SK-N-SH treated with all-trans-retinoic acid at 6 μM for 48 hours (cell line): ENCODE measurements around the gene PIP4K2B.

ENCODE experiments used
- ATAC-seq: fragments of 200-7000 bp; cut with Tn5 transposase; 3 replicates; pipeline ENCODE4 v1.9.1; 2020; ENCODE audit warnings: mild to moderate bottlenecking, moderate library complexity
- ARNTL ChIP-seq: fragments of 450-650 bp; formaldehyde crosslinking; IDR thresholded peaks from 2 replicates; pipeline ENCODE4 v1.5.0; 2020; ENCODE audit warnings: low read depth, mild to moderate bottlenecking, moderate library complexity, borderline replicate concordance
- BACH2 ChIP-seq: fragments of 250-450 bp; sonication (Bioruptor Pico); IDR thresholded peaks from 2 replicates; pipeline ENCODE4 v1.9.0; 2021; ENCODE audit warnings: mild to moderate bottlenecking, borderline replicate concordance
- CSDC2 ChIP-seq: fragments of 250-450 bp; sonication (Bioruptor Pico); IDR thresholded peaks from 2 replicates; pipeline ENCODE4 v1.5.0; 2020; ENCODE audit warnings: mild to moderate bottlenecking, moderate library complexity
- GLIS3 ChIP-seq: fragments of 250-450 bp; sonication (Bioruptor Pico); IDR thresholded peaks from 2 replicates; pipeline ENCODE4 v1.5.0; 2020; ENCODE audit warnings: mild to moderate bottlenecking, moderate library complexity
- ISL1 ChIP-seq: fragments of 250-450 bp; sonication (Bioruptor Pico); IDR thresholded peaks from 2 replicates; pipeline ENCODE4 v2.1.2; 2022; ENCODE audit warnings: mild to moderate bottlenecking, moderate library complexity
- OSR1 ChIP-seq: fragments of 250-450 bp; sonication (Bioruptor Pico); IDR thresholded peaks from 2 replicates; pipeline ENCODE4 v1.8.0; 2022; ENCODE audit warnings: moderate library complexity, mild to moderate bottlenecking, inconsistent platforms
- PPARA ChIP-seq: fragments of 250-450 bp; sonication (Bioruptor Pico); IDR thresholded peaks from 2 replicates; pipeline ENCODE4 v1.5.0; 2020; ENCODE audit warnings: mild to moderate bottlenecking, borderline replicate concordance
- RARB ChIP-seq: fragments of 250-450 bp; sonication (Bioruptor Pico); IDR thresholded peaks from 2 replicates; pipeline ENCODE4 v1.8.0; 2021; ENCODE audit warnings: mild to moderate bottlenecking, moderate library complexity
- SNAI2 ChIP-seq: fragments of 250-450 bp; sonication (Bioruptor Pico); IDR thresholded peaks from 2 replicates; pipeline ENCODE4 v1.5.0; 2020; ENCODE audit warnings: mild to moderate bottlenecking, moderate library complexity
- TCF4 ChIP-seq: fragments of 250-450 bp; sonication (Bioruptor Pico); IDR thresholded peaks from 2 replicates; pipeline ENCODE4 v1.8.0; 2021; ENCODE audit warnings: mild to moderate bottlenecking, moderate library complexity, borderline replicate concordance
- TOX ChIP-seq: fragments of 250-450 bp; sonication (Bioruptor Pico); IDR thresholded peaks from 2 replicates; pipeline ENCODE4 v1.8.0; 2021; ENCODE audit warnings: mild to moderate bottlenecking, moderate library complexity, borderline replicate concordance
- ZC3H10 ChIP-seq: fragments of 250-450 bp; sonication (Bioruptor Pico); IDR thresholded peaks from 2 replicates; pipeline ENCODE4 v1.5.1; 2021; ENCODE audit warnings: mild to moderate bottlenecking, moderate library complexity
- ZFP3 ChIP-seq: fragments of 250-450 bp; sonication (Bioruptor Pico); IDR thresholded peaks from 2 replicates; pipeline ENCODE4 v1.5.0; 2020; ENCODE audit warnings: mild to moderate bottlenecking, moderate library complexity
- ZFP30 ChIP-seq: fragments of 450-650 bp; formaldehyde crosslinking; IDR thresholded peaks from 2 replicates; pipeline ENCODE4 v1.5.0; 2022; ENCODE audit warnings: mild to moderate bottlenecking, moderate library complexity
- ZNF565 ChIP-seq: fragments of 450-650 bp; formaldehyde crosslinking; conservative IDR thresholded peaks from 2 replicates; pipeline ENCODE4 v1.5.0; 2020; ENCODE audit warnings: low read depth, mild to moderate bottlenecking, moderate library complexity
- ZNF8 ChIP-seq: fragments of 450-650 bp; formaldehyde crosslinking; IDR thresholded peaks from 2 replicates; pipeline ENCODE4 v1.5.0; 2020; ENCODE audit warnings: mild to moderate bottlenecking, moderate library complexity
- TF ChIP-seq, protein P1 (sequence below): fragments of 250-450 bp; sonication (Bioruptor Pico); IDR thresholded peaks from 2 replicates; pipeline ENCODE4 v1.5.1; 2020; ENCODE audit warnings: low read depth, mild to moderate bottlenecking, moderate library complexity
- TF ChIP-seq, protein P2 (sequence below): fragments of 250-450 bp; sonication (Bioruptor Pico); IDR thresholded peaks from 2 replicates; pipeline ENCODE4 v1.8.0; 2020; ENCODE audit warnings: mild to moderate bottlenecking, moderate library complexity, borderline replicate concordance
- TF ChIP-seq, protein P3 (sequence below): fragments of 250-450 bp; sonication (Bioruptor Pico); IDR thresholded peaks from 2 replicates; pipeline ENCODE4 v1.8.0; 2021; ENCODE audit warnings: low read depth, mild to moderate bottlenecking, moderate library complexity, borderline replicate concordance
- TF ChIP-seq, protein P4 (sequence below): fragments of 250-450 bp; sonication (Bioruptor Pico); IDR thresholded peaks from 2 replicates; pipeline ENCODE4 v1.5.0; 2020; ENCODE audit warnings: mild to moderate bottlenecking, moderate library complexity
- TF ChIP-seq, protein P5 (sequence below): fragments of 250-450 bp; sonication (Bioruptor Pico); IDR thresholded peaks from 2 replicates; pipeline ENCODE4 v1.5.1; 2021; ENCODE audit warnings: mild to moderate bottlenecking, moderate library complexity

The PIP4K2B gene

DNA sequence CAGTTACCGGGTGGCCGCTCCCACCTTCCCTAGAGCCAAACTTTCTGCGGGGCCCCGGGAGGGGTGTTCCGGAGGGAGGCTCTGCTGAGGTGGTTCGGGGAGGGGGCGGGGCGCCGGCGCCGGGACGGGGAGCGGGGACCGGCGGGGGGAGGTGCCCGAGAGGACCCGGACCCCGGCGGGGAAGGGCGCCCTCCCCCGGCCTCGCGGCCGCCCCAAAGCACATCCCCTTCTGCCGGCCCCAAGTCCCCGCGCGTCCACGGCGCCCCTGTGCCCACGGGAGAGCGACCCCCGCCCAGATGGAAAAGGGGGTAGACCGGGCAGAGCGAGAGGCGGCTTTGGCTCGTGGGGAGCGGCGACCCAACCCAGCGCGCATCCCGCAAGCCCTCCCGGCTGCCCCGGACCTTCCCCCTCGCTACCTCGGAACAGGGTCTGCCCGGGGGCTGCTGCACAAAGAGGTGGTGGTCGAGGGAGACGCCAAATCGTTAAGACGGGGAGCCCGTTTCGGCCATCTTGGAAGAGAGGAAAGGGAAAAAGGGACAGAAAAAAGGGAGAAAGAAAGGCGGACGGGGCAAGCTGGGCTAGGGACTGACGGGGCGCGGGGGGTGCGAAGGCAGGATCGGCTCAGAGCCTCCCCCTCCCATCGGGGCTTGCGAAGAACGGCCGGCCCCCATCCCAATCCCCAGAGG lies 51.8 kb downstream of the PIP4K2B start:
- no peak for ATAC-seq
- TF ChIP-seq OSR1 (no peak), RARB (CRISPR knock-in tag) (no peak), SNAI2 (CRISPR knock-in tag) (no peak), ZNF565 (CRISPR knock-in tag) (no peak), ZC3H10 (CRISPR knock-in tag) (no peak), ZNF8 (CRISPR knock-in tag) (no peak), PPARA (CRISPR knock-in tag) (no peak), ISL1 (CRISPR knock-in tag) (no peak), CSDC2 (CRISPR knock-in tag) (no peak), TOX (no peak)
- TF ChIP-seq, protein P1, sequence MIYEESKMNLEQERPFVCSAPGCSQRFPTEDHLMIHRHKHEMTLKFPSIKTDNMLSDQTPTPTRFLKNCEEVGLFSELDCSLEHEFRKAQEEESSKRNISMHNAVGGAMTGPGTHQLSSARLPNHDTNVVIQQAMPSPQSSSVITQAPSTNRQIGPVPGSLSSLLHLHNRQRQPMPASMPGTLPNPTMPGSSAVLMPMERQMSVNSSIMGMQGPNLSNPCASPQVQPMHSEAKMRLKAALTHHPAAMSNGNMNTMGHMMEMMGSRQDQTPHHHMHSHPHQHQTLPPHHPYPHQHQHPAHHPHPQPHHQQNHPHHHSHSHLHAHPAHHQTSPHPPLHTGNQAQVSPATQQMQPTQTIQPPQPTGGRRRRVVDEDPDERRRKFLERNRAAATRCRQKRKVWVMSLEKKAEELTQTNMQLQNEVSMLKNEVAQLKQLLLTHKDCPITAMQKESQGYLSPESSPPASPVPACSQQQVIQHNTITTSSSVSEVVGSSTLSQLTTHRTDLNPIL (CRISPR knock-in tag) = no peak
- TF ChIP-seq, protein P2, sequence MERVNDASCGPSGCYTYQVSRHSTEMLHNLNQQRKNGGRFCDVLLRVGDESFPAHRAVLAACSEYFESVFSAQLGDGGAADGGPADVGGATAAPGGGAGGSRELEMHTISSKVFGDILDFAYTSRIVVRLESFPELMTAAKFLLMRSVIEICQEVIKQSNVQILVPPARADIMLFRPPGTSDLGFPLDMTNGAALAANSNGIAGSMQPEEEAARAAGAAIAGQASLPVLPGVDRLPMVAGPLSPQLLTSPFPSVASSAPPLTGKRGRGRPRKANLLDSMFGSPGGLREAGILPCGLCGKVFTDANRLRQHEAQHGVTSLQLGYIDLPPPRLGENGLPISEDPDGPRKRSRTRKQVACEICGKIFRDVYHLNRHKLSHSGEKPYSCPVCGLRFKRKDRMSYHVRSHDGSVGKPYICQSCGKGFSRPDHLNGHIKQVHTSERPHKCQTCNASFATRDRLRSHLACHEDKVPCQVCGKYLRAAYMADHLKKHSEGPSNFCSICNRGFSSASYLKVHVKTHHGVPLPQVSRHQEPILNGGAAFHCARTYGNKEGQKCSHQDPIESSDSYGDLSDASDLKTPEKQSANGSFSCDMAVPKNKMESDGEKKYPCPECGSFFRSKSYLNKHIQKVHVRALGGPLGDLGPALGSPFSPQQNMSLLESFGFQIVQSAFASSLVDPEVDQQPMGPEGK = no peak

DNA sequence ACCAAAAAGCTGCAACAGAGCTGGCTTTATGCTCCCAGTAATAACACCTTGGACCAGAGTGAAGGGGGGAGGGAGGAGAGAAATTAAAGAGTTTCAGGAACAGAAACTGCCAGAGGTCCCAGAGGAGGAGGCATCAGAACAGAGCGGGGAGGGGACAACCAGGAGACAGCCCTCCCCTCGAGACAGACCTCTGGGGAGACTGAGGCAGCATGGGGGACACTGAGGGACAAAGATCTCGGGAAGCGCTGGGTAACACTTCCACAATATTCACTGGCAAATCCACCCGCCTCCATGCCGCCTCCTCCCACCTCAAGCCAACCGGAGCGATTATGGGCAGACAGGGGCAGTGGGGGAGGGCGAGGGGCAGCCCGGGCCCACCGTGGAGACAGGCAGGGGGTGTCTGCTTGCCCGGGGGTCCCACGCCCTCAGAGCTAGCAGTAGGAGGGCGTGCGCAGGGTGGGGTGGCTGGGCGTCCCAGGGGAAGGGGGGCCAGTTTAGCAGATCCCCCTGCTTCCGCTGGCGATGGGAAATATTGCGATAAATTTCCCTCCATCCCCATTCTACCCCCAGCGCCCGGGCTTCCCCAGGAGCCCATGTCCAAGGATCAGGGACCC lies 52.4 kb downstream of the PIP4K2B start:
- no peak for ATAC-seq
- TF ChIP-seq CSDC2 (CRISPR knock-in tag) (no peak), ZFP30 (CRISPR knock-in tag) (no peak), BACH2 (CRISPR knock-in tag) (no peak), ISL1 (CRISPR knock-in tag) (no peak), GLIS3 (CRISPR knock-in tag) (no peak), ZC3H10 (CRISPR knock-in tag) (no peak), ZFP3 (no peak), ZNF8 (CRISPR knock-in tag) (no peak), ZNF565 (CRISPR knock-in tag) (no peak), ARNTL (CRISPR knock-in tag) (no peak), OSR1 (no peak), RARB (CRISPR knock-in tag) (no peak), TCF4 (CRISPR knock-in tag) (no peak), SNAI2 (CRISPR knock-in tag) (no peak)
- TF ChIP-seq, protein P3, sequence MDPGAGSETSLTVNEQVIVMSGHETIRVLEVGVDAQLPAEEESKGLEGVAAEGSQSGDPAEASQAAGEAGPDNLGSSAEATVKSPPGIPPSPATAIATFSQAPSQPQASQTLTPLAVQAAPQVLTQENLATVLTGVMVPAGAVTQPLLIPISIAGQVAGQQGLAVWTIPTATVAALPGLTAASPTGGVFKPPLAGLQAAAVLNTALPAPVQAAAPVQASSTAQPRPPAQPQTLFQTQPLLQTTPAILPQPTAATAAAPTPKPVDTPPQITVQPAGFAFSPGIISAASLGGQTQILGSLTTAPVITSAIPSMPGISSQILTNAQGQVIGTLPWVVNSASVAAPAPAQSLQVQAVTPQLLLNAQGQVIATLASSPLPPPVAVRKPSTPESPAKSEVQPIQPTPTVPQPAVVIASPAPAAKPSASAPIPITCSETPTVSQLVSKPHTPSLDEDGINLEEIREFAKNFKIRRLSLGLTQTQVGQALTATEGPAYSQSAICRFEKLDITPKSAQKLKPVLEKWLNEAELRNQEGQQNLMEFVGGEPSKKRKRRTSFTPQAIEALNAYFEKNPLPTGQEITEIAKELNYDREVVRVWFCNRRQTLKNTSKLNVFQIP (CRISPR knock-in tag) = no peak
- TF ChIP-seq, protein P2 = no peak
- TF ChIP-seq, protein P4, sequence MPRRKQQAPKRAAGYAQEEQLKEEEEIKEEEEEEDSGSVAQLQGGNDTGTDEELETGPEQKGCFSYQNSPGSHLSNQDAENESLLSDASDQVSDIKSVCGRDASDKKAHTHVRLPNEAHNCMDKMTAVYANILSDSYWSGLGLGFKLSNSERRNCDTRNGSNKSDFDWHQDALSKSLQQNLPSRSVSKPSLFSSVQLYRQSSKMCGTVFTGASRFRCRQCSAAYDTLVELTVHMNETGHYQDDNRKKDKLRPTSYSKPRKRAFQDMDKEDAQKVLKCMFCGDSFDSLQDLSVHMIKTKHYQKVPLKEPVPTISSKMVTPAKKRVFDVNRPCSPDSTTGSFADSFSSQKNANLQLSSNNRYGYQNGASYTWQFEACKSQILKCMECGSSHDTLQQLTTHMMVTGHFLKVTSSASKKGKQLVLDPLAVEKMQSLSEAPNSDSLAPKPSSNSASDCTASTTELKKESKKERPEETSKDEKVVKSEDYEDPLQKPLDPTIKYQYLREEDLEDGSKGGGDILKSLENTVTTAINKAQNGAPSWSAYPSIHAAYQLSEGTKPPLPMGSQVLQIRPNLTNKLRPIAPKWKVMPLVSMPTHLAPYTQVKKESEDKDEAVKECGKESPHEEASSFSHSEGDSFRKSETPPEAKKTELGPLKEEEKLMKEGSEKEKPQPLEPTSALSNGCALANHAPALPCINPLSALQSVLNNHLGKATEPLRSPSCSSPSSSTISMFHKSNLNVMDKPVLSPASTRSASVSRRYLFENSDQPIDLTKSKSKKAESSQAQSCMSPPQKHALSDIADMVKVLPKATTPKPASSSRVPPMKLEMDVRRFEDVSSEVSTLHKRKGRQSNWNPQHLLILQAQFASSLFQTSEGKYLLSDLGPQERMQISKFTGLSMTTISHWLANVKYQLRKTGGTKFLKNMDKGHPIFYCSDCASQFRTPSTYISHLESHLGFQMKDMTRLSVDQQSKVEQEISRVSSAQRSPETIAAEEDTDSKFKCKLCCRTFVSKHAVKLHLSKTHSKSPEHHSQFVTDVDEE (CRISPR knock-in tag) = no peak
- TF ChIP-seq, protein P5, sequence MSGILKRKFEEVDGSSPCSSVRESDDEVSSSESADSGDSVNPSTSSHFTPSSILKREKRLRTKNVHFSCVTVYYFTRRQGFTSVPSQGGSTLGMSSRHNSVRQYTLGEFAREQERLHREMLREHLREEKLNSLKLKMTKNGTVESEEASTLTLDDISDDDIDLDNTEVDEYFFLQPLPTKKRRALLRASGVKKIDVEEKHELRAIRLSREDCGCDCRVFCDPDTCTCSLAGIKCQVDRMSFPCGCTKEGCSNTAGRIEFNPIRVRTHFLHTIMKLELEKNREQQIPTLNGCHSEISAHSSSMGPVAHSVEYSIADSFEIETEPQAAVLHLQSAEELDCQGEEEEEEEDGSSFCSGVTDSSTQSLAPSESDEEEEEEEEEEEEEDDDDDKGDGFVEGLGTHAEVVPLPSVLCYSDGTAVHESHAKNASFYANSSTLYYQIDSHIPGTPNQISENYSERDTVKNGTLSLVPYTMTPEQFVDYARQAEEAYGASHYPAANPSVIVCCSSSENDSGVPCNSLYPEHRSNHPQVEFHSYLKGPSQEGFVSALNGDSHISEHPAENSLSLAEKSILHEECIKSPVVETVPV (CRISPR knock-in tag) = no peak
- TF ChIP-seq, protein P1 (CRISPR knock-in tag) = no peak
- TF ChIP-seq, all 23 proteins: peak for 0
